ENCODE measurements around the gene FKBP14. TPM values are rescaled to one million over a fixed set of nuclear protein-coding genes. Genes with fewer than 3 reads are reported as not detected.
"Not testable (repeated sequence)": the region's sequence is repeated elsewhere in the genome, so short reads cannot be mapped to it uniquely, and the experiment has no call there.

Gene FKBP14
- total RNA-seq, 2 experiments from 2014 or later, result 6.6 to 6.7 TPM

DNA sequence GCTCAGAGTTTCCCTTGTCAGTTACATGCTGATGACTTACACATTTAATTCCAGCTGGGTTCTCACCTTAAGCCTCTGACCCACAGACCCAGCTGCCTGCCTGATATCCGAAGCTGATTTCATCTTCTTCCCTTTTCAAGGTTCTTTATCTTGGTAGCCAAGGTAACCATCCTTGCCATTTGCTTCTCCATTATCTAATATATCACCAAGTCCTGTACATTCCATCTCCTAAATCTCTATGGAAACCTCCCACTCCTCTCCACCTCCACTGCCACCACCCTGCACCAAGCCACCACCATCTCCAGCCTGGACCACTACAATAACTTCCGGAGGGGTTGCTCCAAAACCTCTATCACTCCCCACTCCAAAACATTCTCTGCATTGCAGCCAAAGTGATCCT, 56.8 kb downstream of the FKBP14 start:
- ChIA-PET CTCF (no interaction called here), POLR2A (no interaction called here)

DNA sequence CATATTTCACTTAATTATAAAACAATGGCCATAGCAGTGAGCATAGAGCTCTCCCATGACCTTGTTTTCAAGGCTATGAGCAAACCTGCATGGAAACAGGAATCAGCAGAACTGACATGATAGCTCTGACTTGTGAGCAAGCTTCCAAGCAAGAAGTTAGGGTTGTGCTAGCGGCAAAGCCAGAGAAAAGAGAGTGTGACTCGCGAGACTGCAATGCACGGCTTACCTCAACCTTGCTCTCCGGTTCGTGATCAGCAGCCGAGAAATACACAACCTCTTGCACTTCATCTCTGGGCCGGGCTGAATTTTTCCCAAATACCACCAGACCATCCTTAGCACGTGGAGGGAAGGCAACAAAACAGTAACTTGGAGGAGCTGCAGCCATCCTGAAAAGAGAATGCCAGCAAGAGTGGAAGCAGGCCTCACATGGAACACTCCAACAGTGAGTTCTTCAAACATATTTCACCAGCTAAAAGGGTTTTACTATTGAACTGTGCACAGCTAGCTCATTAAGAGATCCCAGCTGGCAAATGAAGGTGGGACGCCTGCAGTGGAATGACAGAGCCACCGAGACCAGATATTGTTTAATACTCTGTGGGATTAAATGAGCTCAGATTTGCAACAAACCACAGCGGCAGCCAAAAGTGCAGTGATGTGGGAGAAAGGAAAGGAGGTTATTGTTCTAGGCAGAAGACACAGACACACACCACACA, 57.7 kb downstream of the FKBP14 start:
- ChIA-PET CTCF (no interaction called here), POLR2A (no interaction called here)

GRCh38 chr7:29965030-29965429, 61.5 kb downstream of the FKBP14 start:
- ChIA-PET POLR2A (no interaction called here), CTCF (no interaction called here)

DNA sequence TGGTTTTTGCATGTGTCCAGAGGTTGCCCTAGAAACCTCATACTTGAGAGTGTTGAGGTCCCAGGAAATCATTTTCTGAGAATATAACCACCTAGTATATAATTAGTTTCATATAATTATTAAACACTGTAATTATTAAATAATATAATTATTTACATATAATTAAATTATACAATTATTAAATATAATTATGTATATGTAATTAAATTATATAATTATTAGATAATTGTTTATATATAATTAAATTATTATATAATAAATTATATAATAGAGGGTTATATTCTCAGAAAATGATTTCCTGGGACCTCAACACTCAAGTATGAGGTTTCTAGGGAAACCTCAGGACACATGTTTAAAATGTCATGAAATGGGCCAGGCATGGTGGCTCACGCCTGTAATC, 64.5 kb downstream of the FKBP14 start:
- POLR2A ChIA-PET, result no interaction called here

DNA sequence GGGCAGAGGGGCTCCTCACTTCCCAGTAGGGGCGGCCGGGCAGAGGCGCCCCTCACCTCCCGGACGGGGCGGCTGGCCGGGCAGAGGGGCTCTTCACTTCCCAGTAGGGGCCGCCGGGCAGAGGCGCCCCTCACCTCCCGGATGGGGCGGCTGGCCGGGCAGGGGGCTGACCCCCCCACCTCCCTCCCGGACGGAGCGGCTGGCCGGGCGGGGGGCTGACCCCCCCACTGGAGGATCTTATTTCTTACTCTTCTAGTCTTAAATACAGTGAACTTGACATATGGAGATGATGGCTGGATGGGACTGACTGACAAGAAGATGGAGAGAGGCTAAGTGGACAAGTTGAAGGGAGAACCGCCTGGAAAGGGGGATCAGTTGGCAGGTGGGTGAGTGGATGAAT, 64.9 kb downstream of the FKBP14 start:
- CTCF ChIA-PET, POLR2A ChIA-PET: not testable (repeated sequence)

More for the DNA sequence above, 64.5 kb downstream of the FKBP14 start:
- CTCF ChIA-PET, result no interaction called here

Other genes with a start within 250 kb of the FKBP14 start
- gene WIPF3, start 220.2 kb downstream of the FKBP14 start, total RNA-seq, result not detected
- 1 to 10 TPM; 3.4 to 4.7 TPM for gene SCRN1, start 36.9 kb downstream of the FKBP14 start, total RNA-seq
- gene PLEKHA8, start 1.7 kb upstream of the FKBP14 start, total RNA-seq, result 10 to 100 TPM; 12.4 to 13.5 TPM
- 1 to 10 TPM; 4.4 to 5.4 TPM for gene MTURN, start 108.3 kb upstream of the FKBP14 start, total RNA-seq

Data from activated CD8-positive, alpha-beta memory T cell treated with anti-CD3 and anti-CD28 coated beads for 36 hours (primary cell).